GM23338 (cell line): ENCODE results near the gene FAM136A. TPM values are rescaled to one million over a fixed set of nuclear protein-coding genes. Genes with fewer than 3 reads are reported as not detected.

Source experiments
- ATAC-seq: fragments of 200-7000 bp; cut with Tn5 transposase; 3 replicates; pipeline ENCODE4 v1.9.1; 2020
- DNase-seq: peaks from one replicate; pipeline ENCODE4 v3.0.0-alpha.2; 2015; ENCODE audit warnings: low spot score
- H2AFZ ChIP-seq: fragments of 200-600 bp; sonication (generic); 2 replicates; pipeline ENCODE4 v1.8.0; 2016; ENCODE audit warnings: antibody characterized with exemption, mild to moderate bottlenecking, moderate library complexity
- H3F3A ChIP-seq: fragments of 200-600 bp; sonication (generic); replicated peaks from 2 replicates; pipeline ENCODE4 v1.8.0; 2017; ENCODE audit warnings: antibody characterized with exemption, mixed run types, low read depth
- H3K27ac ChIP-seq: fragments of 200-600 bp; sonication (generic); 2 replicates; pipeline ENCODE4 v1.6.1; 2016; ENCODE audit warnings: low read depth
- H3K27me3 ChIP-seq: fragments of 200-600 bp; sonication (generic); 2 replicates; pipeline ENCODE4 v1.8.0; 2016; ENCODE audit warnings: mild to moderate bottlenecking, mixed run types, moderate library complexity; ENCODE audit not compliant: insufficient read depth
- H3K36me3 ChIP-seq: fragments of 200-600 bp; sonication (generic); 2 replicates; pipeline ENCODE4 v1.8.0; 2016; ENCODE audit warnings: mild to moderate bottlenecking; ENCODE audit not compliant: insufficient read depth
- H3K4me1 ChIP-seq: fragments of 200-600 bp; sonication (generic); 2 replicates; pipeline ENCODE4 v1.8.0; 2016; ENCODE audit warnings: mild to moderate bottlenecking, moderate library complexity; ENCODE audit not compliant: insufficient read depth
- H3K4me2 ChIP-seq: fragments of 200-600 bp; sonication (generic); 2 replicates; pipeline ENCODE4 v1.7.1; 2017; ENCODE audit warnings: mixed run types
- H3K4me3 ChIP-seq: fragments of 200-600 bp; sonication (generic); 2 replicates; pipeline ENCODE4 v1.6.1; 2016; ENCODE audit warnings: mixed run types
- H3K79me2 ChIP-seq: fragments of 200-600 bp; sonication (generic); replicated peaks from 2 replicates; pipeline ENCODE4 v1.8.0; 2017; ENCODE audit warnings: mild to moderate bottlenecking; ENCODE audit not compliant: insufficient read depth
- H3K9me2 ChIP-seq: fragments of 200-600 bp; sonication (generic); 2 replicates; pipeline ENCODE4 v1.8.0; 2017; ENCODE audit not compliant: insufficient read depth
- H4K20me1 ChIP-seq: fragments of 200-600 bp; sonication (generic); replicated peaks from 2 replicates; pipeline ENCODE4 v1.8.0; 2017; ENCODE audit warnings: mild to moderate bottlenecking; ENCODE audit not compliant: insufficient read depth
- H3K27ac Mint-ChIP-seq: 2 replicates; pipeline ENCODE4 v1.8.0; 2020; ENCODE audit warnings: inconsistent platforms, mild to moderate bottlenecking, moderate library complexity, mixed read lengths
- H3K27me3 Mint-ChIP-seq: 3 replicates; pipeline ENCODE4 v1.8.0; 2022; ENCODE audit warnings: low read depth, mild to moderate bottlenecking, moderate library complexity, mixed read lengths, inconsistent platforms; ENCODE audit not compliant: insufficient read depth, poor library complexity
- H3K36me3 Mint-ChIP-seq: 3 replicates; pipeline ENCODE4 v1.8.0; 2021; ENCODE audit warnings: low read depth, mild to moderate bottlenecking, inconsistent platforms, moderate library complexity, mixed read lengths
- H3K4me1 Mint-ChIP-seq: 3 replicates; pipeline ENCODE4 v1.8.0; 2020; ENCODE audit warnings: mild to moderate bottlenecking, inconsistent platforms, mixed read lengths
- H3K4me3 Mint-ChIP-seq: 3 replicates; pipeline ENCODE4 v1.8.0; 2021; ENCODE audit warnings: moderate library complexity, mild to moderate bottlenecking, inconsistent platforms, mixed read lengths
- H3K9me3 Mint-ChIP-seq: 3 replicates; pipeline ENCODE4 v1.8.0; 2020; ENCODE audit warnings: moderate library complexity, mild to moderate bottlenecking, inconsistent platforms, mixed read lengths
- CREB1 ChIP-seq: fragments of 250-450 bp; sonication (Bioruptor Pico); IDR thresholded peaks from 2 replicates; pipeline ENCODE4 v1.5.0; 2020; ENCODE audit warnings: low read depth, mild to moderate bottlenecking, moderate library complexity
- CTCF ChIP-seq, 2 experiments: fragments of 200-600 bp in 1 of 2; sonication (generic) in 1 of 2; conservative IDR thresholded peaks; 2 replicates each; pipeline versions ENCODE4 v1.5.1 to v1.6.1; 2016 to 2017; ENCODE audit warnings: antibody characterized with exemption in 2 of 2, low read depth in 2 of 2, mild to moderate bottlenecking in 2 of 2, moderate library complexity in 1 of 2
- ETS1 ChIP-seq: IDR thresholded peaks from 2 replicates; pipeline ENCODE4 v1.6.1; 2016; ENCODE audit warnings: antibody characterized with exemption
- EZH2 ChIP-seq: fragments of 200-600 bp; sonication (generic); IDR thresholded peaks from one replicate; pipeline ENCODE4 v1.8.0; 2017; ENCODE audit warnings: antibody characterized with exemption, mild to moderate bottlenecking, low read depth; ENCODE audit not compliant: unreplicated experiment
- EZH2phosphoT487 ChIP-seq: fragments of 200-600 bp; sonication (generic); IDR thresholded peaks from one replicate; pipeline ENCODE4 v1.8.1; 2018; ENCODE audit warnings: antibody characterized with exemption; ENCODE audit not compliant: unreplicated experiment
- JUNB ChIP-seq: IDR thresholded peaks from one replicate; pipeline ENCODE4 v1.6.1; 2016; ENCODE audit warnings: antibody characterized with exemption; ENCODE audit not compliant: unreplicated experiment
- NANOG ChIP-seq: IDR thresholded peaks from 2 replicates; pipeline ENCODE4 v1.6.1; 2016; ENCODE audit warnings: antibody characterized with exemption, borderline replicate concordance
- POLR2AphosphoS5 ChIP-seq: IDR thresholded peaks from 2 replicates; pipeline ENCODE4 v1.6.1; 2016; ENCODE audit warnings: antibody characterized with exemption, low read depth
- REST ChIP-seq: IDR thresholded peaks from one replicate; pipeline ENCODE4 v1.6.1; 2018; ENCODE audit warnings: antibody characterized with exemption; ENCODE audit not compliant: unreplicated experiment
- STAT1 ChIP-seq: IDR thresholded peaks from one replicate; pipeline ENCODE4 v1.6.1; 2016; ENCODE audit warnings: antibody characterized with exemption; ENCODE audit not compliant: unreplicated experiment
- ZNF114 ChIP-seq: fragments of 250-450 bp; sonication (Bioruptor Pico); IDR thresholded peaks from 2 replicates; pipeline ENCODE4 v1.5.0; 2020; ENCODE audit warnings: mild to moderate bottlenecking, moderate library complexity
- ZNF331 ChIP-seq: fragments of 250-450 bp; sonication (Bioruptor Pico); IDR thresholded peaks from 2 replicates; pipeline ENCODE4 v1.5.0; 2020; ENCODE audit warnings: low read depth, mild to moderate bottlenecking, moderate library complexity
- ZNF462 ChIP-seq: fragments of 250-450 bp; sonication (Bioruptor Pico); IDR thresholded peaks from 2 replicates; pipeline ENCODE4 v1.5.0; 2020; ENCODE audit warnings: mild to moderate bottlenecking, moderate library complexity
- polyA plus RNA-seq: library from polyadenylated mRNA; unstranded; fragments of >200 nt; fragmentation: Nextera tagmentation; extraction: Ambion mirVana; gene quantifications from 2 replicates; pipeline ENCODE4 v1.2.1, GENCODE V29; 2016
- total RNA-seq: library from RNA; depleted of rRNA; stranded (reverse); fragments of >200 nt; shearing (Covaris generic); gene quantifications from 2 replicates; pipeline ENCODE4 v1.2.3, GENCODE V29; 2014

The FAM136A gene
- total and polyA plus RNA-seq, 2 experiments from 2014 or later = 115 to 150 TPM

GRCh38 chr2:70314640-70315039, 12.8 kb upstream of the FAM136A start:
- Histone ChIP-seq H3K79me2 (no peaks in the 10 kb centered on the region), H3K36me3 (no peaks in the 10 kb centered on the region), H4K20me1 (no peaks in the 10 kb centered on the region), H3K27ac (no peak overlapping the region), H3K4me1 (no peaks in the 10 kb centered on the region), H2AFZ (no peak overlapping the region), H3K9me2 (no peaks in the 10 kb centered on the region), H3F3A (no peaks in the 10 kb centered on the region), H3K4me2 (no peak overlapping the region), H3K27me3 (no peaks in the 10 kb centered on the region), H3K4me3 (no peak overlapping the region)
- H3K27me3 Mint-ChIP-seq = peaks cover 5% of the 10 kb centered on the region
- DNase-seq = no peak
- no peak for TF ChIP-seq ZNF331 (CRISPR knock-in tag)
- no peak for TF ChIP-seq EZH2
- no peak for TF ChIP-seq REST
- no peak for TF ChIP-seq EZH2phosphoT487
- no peak for TF ChIP-seq STAT1
- TF ChIP-seq CREB1 (CRISPR knock-in tag) = no peak
- no peak for TF ChIP-seq ZNF462 (CRISPR knock-in tag)
- TF ChIP-seq CTCF (conservative IDR thresholded peaks at IDR 0.05; ENCODE audit: low read depth in 2 of 2) = no peak
- no peak for TF ChIP-seq JUNB
- no peak for TF ChIP-seq NANOG
- no peak for TF ChIP-seq ETS1
- TF ChIP-seq POLR2AphosphoS5 = no peak
- no peak for TF ChIP-seq ZNF114 (CRISPR knock-in tag)
- no peaks in the 10 kb centered on the region for H3K9me3 Mint-ChIP-seq
- H3K36me3 Mint-ChIP-seq = no peaks in the 10 kb centered on the region
- no peaks in the 10 kb centered on the region for H3K4me1 Mint-ChIP-seq
- no peak overlapping the region for H3K27ac Mint-ChIP-seq
- H3K4me3 Mint-ChIP-seq = no peak overlapping the region
- no peak for ATAC-seq
